Sigmoid colon (tissue), 7 donors: ENCODE data around the gene TMEM209. TPM values are rescaled to one million over a fixed set of nuclear protein-coding genes. Genes with fewer than 3 reads are reported as not detected.

ENCODE experiments used
- DNase-seq: peaks from one replicate; pipeline ENCODE4 v3.0.0-alpha.2; 2019
- H3K27ac ChIP-seq, 4 donors: fragments of 200-600 bp; sonication (generic); one replicate each; pipeline ENCODE4 v1.5.1; 2016 to 2019; ENCODE audit warnings: mild to moderate bottlenecking in 1 of 4
- H3K27me3 ChIP-seq, 3 donors: fragments of 200-600 bp; sonication (generic); one replicate each; pipeline ENCODE4 v1.5.1; 2019; ENCODE audit warnings: mild to moderate bottlenecking in 1 of 3
- H3K36me3 ChIP-seq, 4 donors: fragments of 200-600 bp; sonication (generic); one replicate each; pipeline ENCODE4 v1.5.1; 2016 to 2019
- H3K4me1 ChIP-seq, 4 donors: fragments of 200-600 bp; sonication (generic); one replicate each; pipeline ENCODE4 v1.5.1; 2017 to 2019
- H3K4me3 ChIP-seq, 4 donors: fragments of 200-600 bp; sonication (generic); one replicate each; pipeline ENCODE4 v1.5.1; 2017 to 2019; ENCODE audit warnings: mild to moderate bottlenecking in 2 of 4, moderate library complexity in 1 of 4
- H3K9me3 ChIP-seq, 4 donors: fragments of 200-600 bp in 3 of 4; sonication (generic) in 3 of 4; one replicate each; pipeline versions ENCODE4 v1.5.1 to v1.6.1; 2013 to 2019
- CTCF ChIP-seq, 4 experiments: fragments of 450-650 bp in 3 of 4; fragments of 200-600 bp in 1 of 4; IDR thresholded peaks; one replicate each; pipeline ENCODE4 v1.5.1; 2016 to 2019; ENCODE audit warnings: antibody characterized with exemption in 4 of 4, mild to moderate bottlenecking in 3 of 4, moderate library complexity in 2 of 4
- EP300 ChIP-seq, 4 donors: sonication (generic); formaldehyde crosslinking; IDR thresholded peaks; one replicate each; pipeline ENCODE4 v1.6.1; 2017; ENCODE audit warnings: antibody characterized with exemption in 4 of 4
- POLR2A ChIP-seq, 2 donors: fragments of 450-650 bp; IDR thresholded peaks; one replicate each; pipeline ENCODE4 v1.6.1; 2016; ENCODE audit warnings: antibody characterized with exemption in 2 of 2, mild to moderate bottlenecking in 2 of 2, moderate library complexity in 2 of 2
- POLR2AphosphoS5 ChIP-seq, 4 donors: sonication (generic); formaldehyde crosslinking; IDR thresholded peaks; one replicate each; pipeline ENCODE4 v1.6.1; 2017; ENCODE audit warnings: antibody characterized with exemption in 4 of 4
- WGBS, 2 donors: extraction: QIAGEN DNeasy Blood & Tissue Kit; methylation state at CpG; one replicate each; pipeline ENCODE4 v1.1.7; 2013; 5-methylcytosine and 5-hydroxymethylcytosine counted together
- intact Hi-C: fragments of 100-400 bp; cut with DNase I; formaldehyde crosslinking; loops from one replicate; pipeline ENCODE4 v1.15.1; 2023
- polyA plus RNA-seq, 3 donors: library from polyadenylated mRNA; stranded (reverse); fragments of 200-250 nt; gene quantifications; one replicate each; pipeline ENCODE4 v1.2.3, GENCODE V29; 2013
- total RNA-seq, 4 donors: library from RNA; depleted of rRNA; stranded (reverse); fragments of >200 nt; gene quantifications; one replicate each; pipeline ENCODE4 v1.1.0, GENCODE V29; 2016
- donor health status: healthy with polysubstance abuse.
- donor health status: Bipolar disorder and iron deficiency.
- donor health status: healthy.

TMEM209 gene
- total and polyA plus RNA-seq, 7 donors = 3.0 to 9.9 (median 8.7) TPM

GRCh38 chr7:130133029-130133782 lies 72.0 kb downstream of the TMEM209 start:
- peaks cover 0 to 74% (median 11%) of the 10 kb centered on the region in 4 donors for H3K36me3 ChIP-seq
- TF ChIP-seq EP300 (IDR thresholded peaks at IDR 0.05) (no peak), CTCF (IDR thresholded peaks at IDR 0.05) (no peak), POLR2A (IDR thresholded peaks at IDR 0.05) (no peak), POLR2AphosphoS5 (IDR thresholded peaks at IDR 0.05) (no peak)
- no peak overlapping the region for H3K27ac ChIP-seq
- H3K9me3 ChIP-seq = no peaks in the 10 kb centered on the region
- H3K27me3 ChIP-seq = no peaks in the 10 kb centered on the region
- WGBS, 2 donors = 83 to 89% methylated on average over 7 of the region's 7 CpGs
- intact Hi-C loops = no loop called here
- H3K4me3 ChIP-seq = no peak overlapping the region
- no peak for DNase-seq
- peaks cover 0 to 4% (median 3%) of the 10 kb centered on the region in 4 donors for H3K4me1 ChIP-seq

- no peak overlapping the region for H3K4me3 ChIP-seq
- no peak for DNase-seq
- intact Hi-C loops = no loop called here
- peaks cover 0 to 74% (median 11%) of the 10 kb centered on the region in 4 donors for H3K36me3 ChIP-seq
- 96% methylated on average over 12 of the region's 12 CpGs for WGBS, 2 donors
- no peaks in the 10 kb centered on the region for H3K9me3 ChIP-seq
- no peaks in the 10 kb centered on the region for H3K27me3 ChIP-seq
- H3K4me1 ChIP-seq = peaks cover 0 to 14% (median 13%) of the 10 kb centered on the region in 4 donors
- no peak overlapping the region for H3K27ac ChIP-seq
- TF ChIP-seq POLR2A (IDR thresholded peaks at IDR 0.05) (no peak), CTCF (IDR thresholded peaks at IDR 0.05) (no peak), POLR2AphosphoS5 (IDR thresholded peaks at IDR 0.05) (no peak), EP300 (IDR thresholded peaks at IDR 0.05) (no peak)
These were observed 73.0 kb downstream of the TMEM209 start for GRCh38 chr7:130131964-130132875.

- WGBS, 2 donors = 84 to 94% methylated on average over 6 of the region's 6 CpGs
- Histone ChIP-seq H3K9me3 (no peaks in the 10 kb centered on the region), H3K4me3 (no peak overlapping the region), H3K27ac (no peak overlapping the region), H3K4me1 (peaks cover 0 to 21% (median 20%) of the 10 kb centered on the region in 4 donors), H3K36me3 (peaks cover 0 to 71% (median 11%) of the 10 kb centered on the region in 4 donors), H3K27me3 (no peaks in the 10 kb centered on the region)
- DNase-seq = no peak
- TF ChIP-seq EP300 (IDR thresholded peaks at IDR 0.05) (no peak), POLR2AphosphoS5 (IDR thresholded peaks at IDR 0.05) (no peak), POLR2A (IDR thresholded peaks at IDR 0.05) (no peak), CTCF (IDR thresholded peaks at IDR 0.05) (no peak)
- intact Hi-C loops = no loop called here
These were observed 73.9 kb downstream of the TMEM209 start for GRCh38 chr7:130131191-130131834.

GRCh38 chr7:130129011-130129411 lies 76.2 kb downstream of the TMEM209 start:
- Histone ChIP-seq H3K9me3 (no peaks in the 10 kb centered on the region), H3K27me3 (no peaks in the 10 kb centered on the region), H3K4me3 (no peak overlapping the region), H3K27ac (no peak overlapping the region), H3K4me1 (peaks cover 0 to 21% (median 20%) of the 10 kb centered on the region in 4 donors), H3K36me3 (peaks cover 0 to 74% (median 22%) of the 10 kb centered on the region in 4 donors)
- WGBS, 2 donors = 85 to 92% methylated on average over 4 of the region's 4 CpGs
- no peak for DNase-seq
- no peak for TF ChIP-seq CTCF (IDR thresholded peaks at IDR 0.05)
- intact Hi-C loops = no loop called here
